Measurements from ENCODE around the gene CNPY4.

Gene CNPY4

GRCh38 chr7:100118388-100119071 lies 904 bp upstream of the CNPY4 start:
- no peak for TF ChIP-seq CTCF (IDR thresholded peaks at IDR 0.05)
- Mint-ChIP-seq H3K36me3 (ENCODE audit: low read depth) (peaks cover 26% of the 10 kb centered on the region), H3K4me3 (peak overlapping the region; percentile 98), H3K9me3 (no peaks in the 10 kb centered on the region), H3K27ac (peak overlapping the region; percentile 100), H3K27me3 (ENCODE audit: low read depth, poor library complexity) (peaks cover 3% of the 10 kb centered on the region), H3K4me1 (peaks cover 34% of the 10 kb centered on the region)
- no peak for DNase-seq

GRCh38 chr7:100119970-100120732 lies 717 bp downstream of the CNPY4 start:
- Mint-ChIP-seq H3K4me3 (peak overlapping the region; percentile 98), H3K27ac (peak overlapping the region; percentile 100), H3K4me1 (peaks cover 40% of the 10 kb centered on the region), H3K36me3 (ENCODE audit: low read depth) (peaks cover 28% of the 10 kb centered on the region), H3K27me3 (ENCODE audit: low read depth, poor library complexity) (peaks cover 3% of the 10 kb centered on the region), H3K9me3 (no peaks in the 10 kb centered on the region)
- TF ChIP-seq CTCF (IDR thresholded peaks at IDR 0.05): no peak
- peak; percentile 67 for DNase-seq

- no peak for DNase-seq
- H3K4me1 Mint-ChIP-seq: peaks cover 45% of the 10 kb centered on the region
- peak overlapping the region; percentile 98 for H3K4me3 Mint-ChIP-seq
- peaks cover 3% of the 10 kb centered on the region for H3K27me3 Mint-ChIP-seq (ENCODE audit: low read depth, poor library complexity)
- TF ChIP-seq CTCF (IDR thresholded peaks at IDR 0.05): no peak
- no peaks in the 10 kb centered on the region for H3K9me3 Mint-ChIP-seq
- H3K36me3 Mint-ChIP-seq (ENCODE audit: low read depth): peaks cover 27% of the 10 kb centered on the region
- peak overlapping the region; percentile 31 for H3K27ac Mint-ChIP-seq
These were observed 1.3 kb downstream of the CNPY4 start for GRCh38 chr7:100120733-100121036.

GRCh38 chr7:100122067-100122466 lies 2.6 kb downstream of the CNPY4 start:
- Mint-ChIP-seq H3K4me1 (peaks cover 51% of the 10 kb centered on the region), H3K36me3 (ENCODE audit: low read depth) (peaks cover 17% of the 10 kb centered on the region), H3K9me3 (no peaks in the 10 kb centered on the region), H3K27me3 (ENCODE audit: low read depth, poor library complexity) (peaks cover 3% of the 10 kb centered on the region), H3K27ac (no peak overlapping the region), H3K4me3 (no peak overlapping the region)
- no peak for DNase-seq
- no peak for TF ChIP-seq CTCF (IDR thresholded peaks at IDR 0.05)

GRCh38 chr7:100122568-100122967 lies 3.1 kb downstream of the CNPY4 start:
- Mint-ChIP-seq H3K27me3 (ENCODE audit: low read depth, poor library complexity) (peaks cover 3% of the 10 kb centered on the region), H3K36me3 (ENCODE audit: low read depth) (peaks cover 17% of the 10 kb centered on the region), H3K9me3 (no peaks in the 10 kb centered on the region), H3K27ac (peak overlapping the region; percentile 57), H3K4me1 (peaks cover 51% of the 10 kb centered on the region), H3K4me3 (no peak overlapping the region)
- TF ChIP-seq CTCF (IDR thresholded peaks at IDR 0.05): no peak
- no peak for DNase-seq

All from nephron progenitor cell (in vitro differentiated cells).